Measurements from ENCODE around the gene KCNJ11. TPM values are rescaled to one million over a fixed set of nuclear protein-coding genes. Genes with fewer than 3 reads are reported as not detected.
"Not testable (repeated sequence)": the region's sequence is repeated elsewhere in the genome, so short reads cannot be mapped to it uniquely, and the experiment has no call there.

Gene KCNJ11
- total RNA-seq: 4.0 TPM

- ATAC-seq (peak; percentile 64), DNase-seq (ENCODE audit: low spot score) (no peak)
These were observed at the start of gene KCNJ11 for GRCh38 chr11:17388609-17389210. KCNJ11 (minus strand) TSS chr11:17388659; CDS start chr11:17388091, 568 bp downstream.

GRCh38 chr11:17437366-17437765 lies 48.9 kb upstream of the KCNJ11 start:
- no peak for ATAC-seq
- no peak for DNase-seq (ENCODE audit: low spot score)

- ATAC-seq (no peak), DNase-seq (ENCODE audit: low spot score) (no peak)
These were observed 45.6 kb upstream of the KCNJ11 start for GRCh38 chr11:17434108-17434507.

GRCh38 chr11:17432002-17432401 lies 43.5 kb upstream of the KCNJ11 start:
- ATAC-seq: no peak

GRCh38 chr11:17431139-17431538 lies 42.7 kb upstream of the KCNJ11 start:
- peak; percentile 55 for DNase-seq (ENCODE audit: low spot score)
- ATAC-seq: peak; percentile 89

More at GRCh38 chr11:17432002-17432401, 43.5 kb upstream of the KCNJ11 start:
- no peak for DNase-seq (ENCODE audit: low spot score)

GRCh38 chr11:17430616-17431015 lies 42.2 kb upstream of the KCNJ11 start:
- no peak for ATAC-seq
- no peak for DNase-seq (ENCODE audit: low spot score)

- no peak for DNase-seq (ENCODE audit: low spot score)
These were observed 40.5 kb upstream of the KCNJ11 start for GRCh38 chr11:17428925-17429324.

GRCh38 chr11:17428261-17428660 lies 39.8 kb upstream of the KCNJ11 start:
- no peak for ATAC-seq
- DNase-seq (ENCODE audit: low spot score): no peak

More at GRCh38 chr11:17428925-17429324, 40.5 kb upstream of the KCNJ11 start:
- no peak for ATAC-seq

- not testable (repeated sequence) for ATAC-seq; DNase-seq (ENCODE audit: low spot score)
These were observed 37.8 kb upstream of the KCNJ11 start for GRCh38 chr11:17426233-17426632.

- DNase-seq (ENCODE audit: low spot score) (no peak), ATAC-seq (peak; percentile 37)
These were observed 35.3 kb upstream of the KCNJ11 start for GRCh38 chr11:17423533-17424310.

GRCh38 chr11:17421781-17422180 lies 33.3 kb upstream of the KCNJ11 start:
- ATAC-seq (no peak), DNase-seq (ENCODE audit: low spot score) (no peak)

- ATAC-seq: no peak
- DNase-seq (ENCODE audit: low spot score): no peak
These were observed 30.1 kb upstream of the KCNJ11 start for GRCh38 chr11:17418444-17419081.

- ATAC-seq (no peak), DNase-seq (ENCODE audit: low spot score) (no peak)
These were observed 28.0 kb upstream of the KCNJ11 start for GRCh38 chr11:17416492-17416891.

GRCh38 chr11:17415523-17416104 lies 27.2 kb upstream of the KCNJ11 start:
- DNase-seq (ENCODE audit: low spot score) (no peak), ATAC-seq (no peak)

- no peak for ATAC-seq
- no peak for DNase-seq (ENCODE audit: low spot score)
These were observed 26.5 kb upstream of the KCNJ11 start for GRCh38 chr11:17414992-17415391.

GRCh38 chr11:17414317-17414737 lies 25.9 kb upstream of the KCNJ11 start:
- DNase-seq (ENCODE audit: low spot score) (no peak), ATAC-seq (no peak)

- ATAC-seq (peak; percentile 92), DNase-seq (ENCODE audit: low spot score) (peak; percentile 88)
These were observed 25.2 kb upstream of the KCNJ11 start for GRCh38 chr11:17413414-17414316.

GRCh38 chr11:17412488-17413180 lies 24.2 kb upstream of the KCNJ11 start:
- ATAC-seq: no peak
- no peak for DNase-seq (ENCODE audit: low spot score)

- DNase-seq (ENCODE audit: low spot score) (no peak), ATAC-seq (no peak)
These were observed 23.0 kb upstream of the KCNJ11 start for GRCh38 chr11:17411418-17411817.

Data from left lobe of liver (tissue), 2 donors.